T follicular helper cell (primary cell): ENCODE measurements around the gene FNDC8.
"Not testable (repeated sequence)": the region's sequence is repeated elsewhere in the genome, so short reads cannot be mapped to it uniquely, and the experiment has no call there.

ENCODE experiments used
- DNase-seq: peaks from one replicate; pipeline ENCODE4 v3.0.0-alpha.2; 2020; ENCODE audit warnings: low read depth

The FNDC8 gene

DNA sequence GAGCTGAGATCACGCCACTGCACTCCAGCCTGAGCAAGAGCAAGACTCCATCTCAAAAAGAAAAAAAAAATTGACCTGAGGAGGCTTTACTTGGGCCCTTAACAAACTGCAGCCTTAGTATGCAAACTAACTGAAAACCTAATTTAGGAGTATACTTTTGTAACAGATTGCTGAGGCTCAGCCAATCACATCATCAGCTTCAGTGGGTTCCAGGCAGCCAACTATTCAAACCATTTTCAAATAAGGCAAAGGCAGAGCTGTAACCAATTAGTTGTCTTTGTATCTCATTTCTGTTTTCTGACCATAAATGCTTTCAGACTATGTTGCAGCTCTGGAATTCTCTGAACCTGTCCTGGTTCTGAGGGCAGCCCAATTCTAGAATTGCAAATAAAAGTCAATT, 25.7 kb upstream of the FNDC8 start:
- no peak for DNase-seq

DNA sequence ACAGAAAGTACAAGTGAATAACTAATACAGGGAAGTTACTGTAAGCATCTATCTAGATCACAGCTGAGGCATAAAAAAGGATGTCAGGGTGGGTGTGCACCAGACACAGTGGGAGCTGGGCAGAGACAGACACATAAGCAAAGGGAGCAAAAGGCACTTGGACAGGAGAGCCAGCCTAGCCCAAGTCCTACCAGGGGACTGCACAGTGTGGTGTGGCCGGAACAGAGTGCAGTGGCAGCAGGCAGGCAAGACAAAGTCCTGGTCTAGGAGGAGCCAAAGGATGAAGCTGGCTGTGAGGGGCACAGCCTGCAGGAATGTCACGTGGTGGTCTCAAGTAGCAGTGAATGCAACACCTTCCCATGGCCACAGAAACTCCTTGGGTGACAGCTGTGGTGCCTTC, 23.6 kb upstream of the FNDC8 start:
- no peak for DNase-seq

DNA sequence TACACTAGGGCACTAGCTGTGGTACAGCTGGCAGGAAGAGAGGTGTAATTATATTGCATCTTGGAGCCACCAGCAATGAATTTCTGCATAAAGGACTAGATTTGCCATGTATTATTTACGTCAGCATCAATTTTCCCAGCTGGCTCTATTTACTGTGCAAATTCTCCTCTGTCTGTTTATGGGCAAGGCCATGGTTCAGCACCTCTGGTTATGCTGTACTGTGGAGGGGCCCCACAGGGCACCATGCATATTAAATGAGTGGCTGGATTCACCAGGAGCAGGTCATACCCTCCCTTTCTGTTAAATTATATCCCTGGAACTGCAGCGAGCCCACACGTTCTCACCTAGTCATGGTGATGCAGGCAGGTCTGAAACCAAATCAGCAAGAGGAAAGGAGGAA, 21.5 kb upstream of the FNDC8 start:
- no peak for DNase-seq

DNA sequence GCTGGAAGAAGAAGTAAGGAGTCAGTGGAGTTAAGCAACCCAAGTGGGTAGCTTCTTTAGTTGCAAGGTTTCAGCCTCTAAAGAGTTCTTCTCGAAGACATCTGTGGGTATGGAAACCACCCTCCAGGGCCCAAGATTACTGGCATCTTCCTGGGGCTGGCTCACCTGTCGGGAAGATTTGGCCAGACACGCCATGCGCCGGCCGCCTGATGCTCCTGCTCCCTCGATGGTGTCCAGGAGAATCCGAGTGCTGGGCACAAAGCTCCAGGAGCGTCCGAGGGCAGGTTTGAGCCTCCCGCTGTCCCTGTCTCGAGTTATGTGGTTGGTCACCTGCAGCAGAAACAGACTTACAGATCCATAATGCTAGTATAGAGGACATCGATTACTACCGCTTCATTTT, 20.4 kb upstream of the FNDC8 start:
- no peak for DNase-seq

DNA sequence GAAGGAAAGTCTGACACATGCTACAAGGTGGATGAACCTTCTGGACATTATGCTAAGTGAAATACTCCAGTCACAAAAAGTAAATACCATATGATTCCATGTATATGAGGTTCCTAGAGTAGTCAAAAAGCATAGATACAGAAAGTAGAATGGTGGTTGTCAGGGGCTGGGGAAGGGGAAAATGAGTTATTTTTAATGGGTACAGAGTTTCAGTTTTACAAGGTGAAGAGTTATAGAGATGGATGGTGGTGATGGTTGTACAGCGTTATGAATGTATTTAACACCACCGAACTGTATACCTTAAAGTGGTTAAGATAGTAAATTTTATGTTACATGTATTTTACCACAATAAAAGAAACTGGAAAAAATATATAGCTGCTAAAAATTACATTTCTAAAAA, 19.7 kb upstream of the FNDC8 start:
- DNase-seq: no peak

DNA sequence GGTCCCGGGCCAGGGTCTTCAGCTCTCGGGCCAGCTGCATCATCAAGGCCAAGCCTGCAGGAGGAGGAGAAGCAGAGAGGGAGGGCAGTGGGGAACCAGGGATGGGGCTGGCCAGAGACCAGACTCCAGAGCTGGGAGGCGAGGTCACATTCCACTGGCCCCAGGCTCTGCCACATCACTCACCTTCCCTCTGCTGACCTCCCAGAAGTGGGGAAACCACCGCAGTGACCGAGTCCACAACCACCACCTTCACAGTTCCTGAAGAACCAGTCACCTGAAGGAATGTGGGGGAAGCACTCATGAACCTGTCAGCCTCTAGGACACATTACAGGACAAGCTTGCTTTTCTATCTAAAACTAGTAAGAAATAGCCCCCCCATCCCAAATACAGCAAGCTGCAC, 18.1 kb upstream of the FNDC8 start:
- no peak for DNase-seq

DNA sequence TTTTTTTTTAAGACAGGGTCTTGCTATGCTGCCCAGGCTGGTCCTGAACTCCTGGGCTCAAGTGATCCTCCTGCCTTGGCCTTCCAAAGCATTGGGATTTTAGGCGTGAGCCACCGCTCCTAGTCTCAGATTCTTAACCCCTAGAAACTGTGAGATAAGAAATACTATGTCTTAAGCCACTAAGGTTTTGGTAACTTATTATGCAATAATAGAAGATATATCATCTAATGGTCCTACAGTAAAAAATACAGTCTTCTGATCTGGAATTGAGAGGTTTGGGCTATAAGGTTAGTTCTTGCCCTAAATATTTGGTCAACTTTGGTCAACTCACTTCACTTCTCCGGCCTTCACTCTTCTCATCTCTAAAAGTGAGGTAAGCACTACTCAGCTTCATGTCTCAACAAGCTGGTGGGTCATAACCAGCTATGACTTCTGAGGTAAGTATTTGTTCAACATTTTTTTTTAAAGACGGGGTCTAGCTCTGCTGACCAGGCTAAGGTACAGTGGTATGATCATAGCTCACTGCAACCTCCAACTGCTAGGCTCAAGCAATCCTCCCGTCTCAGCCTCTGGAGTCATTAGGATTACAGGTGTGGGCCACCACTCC, 16.5 kb upstream of the FNDC8 start:
- DNase-seq: no peak

DNA sequence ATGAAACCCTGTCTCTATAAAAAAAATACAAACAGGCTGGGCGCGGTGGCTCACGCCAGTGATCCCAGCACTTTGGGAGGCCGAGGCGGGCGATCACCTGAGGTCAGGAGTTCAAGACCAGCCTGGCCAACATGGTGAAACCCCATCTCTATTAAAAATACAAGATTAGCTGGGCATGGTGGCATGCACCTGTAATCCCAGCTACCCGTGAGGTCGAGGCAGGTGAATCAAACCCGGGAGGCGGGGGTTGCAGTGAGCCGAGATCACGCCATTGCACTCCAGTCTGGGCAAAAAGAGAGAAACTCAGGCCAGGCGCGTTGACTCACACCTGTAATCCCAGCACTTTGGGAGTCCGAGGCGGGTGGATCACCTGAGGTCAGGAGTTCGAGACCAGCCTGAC, 10.6 kb upstream of the FNDC8 start:
- DNase-seq: not testable (repeated sequence)

DNA sequence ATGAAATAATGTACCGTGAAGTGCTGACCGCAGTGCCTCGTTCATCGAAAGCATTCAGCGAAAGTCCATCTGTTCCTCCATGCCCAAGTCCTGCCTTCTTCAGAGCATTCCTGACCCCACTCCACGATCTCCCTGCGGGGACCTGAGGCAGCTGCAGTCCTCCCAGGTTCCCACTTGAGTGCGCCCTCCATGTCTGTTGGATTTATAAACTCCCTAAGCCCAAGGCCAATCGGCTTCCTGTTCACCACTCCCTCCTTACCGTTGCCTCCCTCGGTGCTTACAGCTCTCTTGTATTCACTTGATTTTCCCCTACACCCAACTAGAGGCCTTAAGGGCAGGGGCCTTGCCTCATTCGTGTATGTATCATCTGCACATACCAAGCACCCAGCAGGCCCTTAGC, 4.6 kb upstream of the FNDC8 start:
- no peak for DNase-seq

DNA sequence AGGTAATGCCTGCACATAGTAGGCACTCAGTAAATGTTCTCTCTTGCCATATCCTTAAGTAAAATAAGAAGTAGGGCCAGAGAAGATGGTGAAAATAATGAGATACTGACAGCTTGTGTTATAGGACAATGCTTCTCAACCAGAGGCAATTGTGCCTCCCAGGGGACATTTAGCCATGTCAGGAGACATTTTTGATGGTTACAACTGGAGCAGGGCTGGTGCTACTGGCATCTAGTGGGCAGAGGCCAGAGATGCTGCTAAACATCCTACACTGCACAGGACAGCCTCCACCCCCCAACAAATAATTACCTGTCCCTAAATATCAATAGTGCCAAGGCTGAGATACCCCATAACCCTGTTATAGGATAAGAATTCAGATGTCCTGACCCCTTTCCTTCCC, 3.4 kb upstream of the FNDC8 start:
- no peak for DNase-seq

DNA sequence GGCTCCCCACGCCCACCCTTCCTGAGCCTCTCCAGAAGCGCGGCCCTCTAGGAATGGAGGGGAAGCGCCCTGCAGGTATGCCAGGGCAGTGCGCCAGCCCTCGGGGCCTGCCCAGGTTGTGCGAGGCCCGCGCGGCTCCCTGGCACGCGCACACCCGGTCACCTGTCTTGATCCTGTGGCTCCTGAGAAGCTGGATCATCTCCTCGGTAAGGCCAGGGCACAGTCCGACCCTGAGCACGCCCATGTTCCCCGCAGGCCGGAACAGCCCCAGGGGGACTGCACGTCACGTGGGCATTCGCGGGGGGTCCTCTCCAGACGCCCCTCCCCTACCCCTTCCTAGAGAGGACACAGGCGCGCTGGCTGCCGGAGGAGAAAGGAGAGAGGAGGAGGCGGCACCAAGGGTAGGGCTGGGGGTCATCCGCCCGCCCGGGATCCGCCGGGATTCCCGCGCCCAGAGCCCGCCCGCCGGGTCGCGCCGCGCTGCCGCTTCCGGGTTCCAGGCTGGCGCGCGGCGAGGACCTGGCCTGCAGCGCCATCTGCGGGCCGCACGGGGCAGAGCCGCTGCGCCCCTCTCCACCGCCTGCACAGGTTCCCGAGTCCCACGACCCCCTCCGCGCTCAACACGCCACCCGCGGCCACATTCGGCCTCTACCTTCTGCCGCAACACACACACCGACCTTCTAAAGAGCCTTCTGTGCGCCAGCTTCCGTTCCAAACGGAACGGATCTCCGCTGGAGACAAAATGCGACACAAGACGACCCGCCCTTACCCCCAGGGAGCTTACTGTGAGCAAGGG, 1.8 kb upstream of the FNDC8 start, which contains the start of gene RAD51D:
RAD51D (minus strand) TSS at position 491 of the 796 bp plus-strand sequence; CDS start at position 244, 247 bp downstream.
- DNase-seq: peak; percentile 64

DNA sequence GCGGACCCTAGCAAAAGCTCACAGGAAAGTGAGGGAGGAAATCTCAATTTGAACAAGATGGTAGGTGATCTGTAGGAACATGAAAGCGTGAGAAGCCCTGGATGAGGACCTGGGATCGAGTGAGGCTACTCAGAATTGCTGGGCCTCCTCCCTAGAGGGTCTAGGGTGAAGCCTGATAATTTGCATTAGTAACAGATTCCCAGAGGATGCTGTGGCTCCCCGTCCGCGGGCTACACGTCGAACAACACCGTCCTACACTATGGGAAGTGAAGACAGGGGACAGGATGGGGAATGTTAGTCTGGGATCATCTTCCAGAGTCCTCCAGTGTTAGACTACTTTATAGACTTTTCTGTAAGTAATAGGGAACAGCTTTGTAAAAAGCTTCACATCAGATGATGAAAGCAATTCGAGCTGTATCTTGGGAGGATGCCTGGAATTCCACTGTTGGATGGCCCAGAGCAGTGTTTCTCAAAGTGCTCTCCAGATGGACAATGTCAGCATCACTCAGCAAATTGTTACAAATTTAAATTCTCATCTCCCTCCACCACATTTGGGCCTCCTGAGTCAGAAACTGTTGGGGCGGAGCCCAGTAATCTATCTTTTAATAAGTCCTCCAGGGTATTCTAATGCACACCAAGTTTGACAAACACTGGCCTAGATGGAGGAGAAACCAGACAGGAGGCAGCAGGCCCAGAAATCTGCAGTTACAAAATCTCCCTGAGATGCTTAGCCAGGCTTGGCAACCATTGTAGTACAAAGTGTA, 6.5 kb downstream of the FNDC8 start:
- DNase-seq: no peak

- DNase-seq: no peak
Observed at GRCh38 chr17:35129154-35129972, 7.9 kb downstream of the FNDC8 start.

- no peak for DNase-seq
Observed at GRCh38 chr17:35129973-35130351, 8.5 kb downstream of the FNDC8 start.

GRCh38 chr17:35130392-35130791, 9.0 kb downstream of the FNDC8 start:
- no peak for DNase-seq

DNA sequence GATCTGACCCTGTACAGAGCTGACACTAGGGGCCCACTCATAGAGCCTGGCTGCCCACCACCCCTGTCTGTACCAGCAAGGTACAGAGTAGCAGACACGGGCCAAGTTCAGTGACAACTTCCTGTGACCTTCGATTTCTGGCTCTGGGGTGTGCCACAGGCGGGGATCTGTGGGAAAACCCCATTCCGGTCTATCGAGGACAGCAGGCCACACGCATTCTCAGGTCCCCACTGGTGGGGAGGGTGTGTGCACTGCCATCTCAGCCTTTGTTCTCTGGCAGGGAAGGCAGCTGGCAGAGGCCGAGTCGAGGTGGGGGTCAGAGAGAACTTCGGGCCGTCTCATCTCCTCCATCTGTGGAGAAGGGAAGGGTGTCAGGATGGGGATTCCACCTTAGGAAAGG, 10.7 kb downstream of the FNDC8 start:
- DNase-seq: no peak

GRCh38 chr17:35132816-35133550, 11.6 kb downstream of the FNDC8 start:
- no peak for DNase-seq

- no peak for DNase-seq
Observed at GRCh38 chr17:35135322-35135721, 13.9 kb downstream of the FNDC8 start.

- DNase-seq: no peak
Observed at GRCh38 chr17:35138218-35138617, 16.8 kb downstream of the FNDC8 start.

- peak; percentile 80 for DNase-seq
Observed at GRCh38 chr17:35141681-35142466, 20.5 kb downstream of the FNDC8 start, which contains the start of gene NLE1. Gene NLE1, minus strand, starts transcription at chr17:35142303. Its CDS starts 28 bp downstream, at chr17:35142275.

DNA sequence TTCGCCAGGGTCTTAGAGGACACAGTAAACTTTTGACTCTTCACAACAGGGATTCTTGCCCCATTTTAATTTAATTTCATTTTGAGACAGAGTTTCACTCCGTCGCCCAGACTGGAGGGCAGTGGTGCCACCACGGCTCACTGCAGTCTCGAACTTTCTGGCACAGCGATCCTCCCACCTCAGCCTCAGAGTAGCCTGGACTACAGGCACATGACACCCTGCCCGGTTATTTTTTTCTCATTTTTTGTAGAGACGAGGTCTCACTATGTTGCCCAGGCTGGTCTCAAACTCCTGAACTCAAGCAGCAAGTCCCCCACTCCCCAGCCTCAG, 21.0 kb downstream of the FNDC8 start:
- no peak for DNase-seq
